ENCODE results near the gene ELMO3.

ELMO3 gene

GRCh38 chr16:67199011-67199807 is at the start of gene ELMO3:
ELMO3 (plus strand) TSS chr16:67199131; CDS start chr16:67199327, 196 bp downstream.
- DNase-seq = no peak

- DNase-seq = no peak
Observed at GRCh38 chr16:67149276-67150046, 49.5 kb upstream of the ELMO3 start.

GRCh38 chr16:67150047-67150832 is 48.7 kb upstream of the ELMO3 start:
- no peak for DNase-seq

GRCh38 chr16:67150833-67151396 is 48.0 kb upstream of the ELMO3 start, which contains the start of gene B3GNT9:
B3GNT9 (minus strand) TSS chr16:67150998; CDS start chr16:67150485, 513 bp downstream.
- no peak for DNase-seq

- DNase-seq = no peak
Observed at GRCh38 chr16:67151431-67152097, 47.4 kb upstream of the ELMO3 start.

- no peak for DNase-seq
Observed at GRCh38 chr16:67154578-67155294, 44.2 kb upstream of the ELMO3 start.

- DNase-seq = no peak
Observed at GRCh38 chr16:67155295-67156142, 43.4 kb upstream of the ELMO3 start.

GRCh38 chr16:67156143-67156844 is 42.6 kb upstream of the ELMO3 start:
- DNase-seq = no peak

GRCh38 chr16:67157106-67157748 is 41.7 kb upstream of the ELMO3 start:
- no peak for DNase-seq

- no peak for DNase-seq
Observed at GRCh38 chr16:67157892-67158635, 40.9 kb upstream of the ELMO3 start.

GRCh38 chr16:67158637-67159600 is 40.0 kb upstream of the ELMO3 start:
- DNase-seq = no peak

GRCh38 chr16:67161595-67162058 is 37.3 kb upstream of the ELMO3 start:
- DNase-seq = no peak

GRCh38 chr16:67162506-67163163 is 36.3 kb upstream of the ELMO3 start:
- DNase-seq = no peak

GRCh38 chr16:67163164-67163998 is 35.5 kb upstream of the ELMO3 start:
- no peak for DNase-seq

- DNase-seq = no peak
Observed at GRCh38 chr16:67163999-67164558, 34.9 kb upstream of the ELMO3 start.

Measured in SIG-M5 (cell line).